GM23338 (cell line): ENCODE results near the gene ZNF821.
"Not testable (repeated sequence)": the region's sequence is repeated elsewhere in the genome, so short reads cannot be mapped to it uniquely, and the experiment has no call there.

Experiments
- CTCF ChIP-seq, 2 experiments: fragments of 200-600 bp in 1 of 2; sonication (generic) in 1 of 2; conservative IDR thresholded peaks; 2 replicates each; pipeline versions ENCODE4 v1.5.1 to v1.6.1; 2016 to 2017; ENCODE audit warnings: antibody characterized with exemption in 2 of 2, low read depth in 2 of 2, mild to moderate bottlenecking in 2 of 2, moderate library complexity in 1 of 2
- POLR2AphosphoS5 ChIP-seq: IDR thresholded peaks from 2 replicates; pipeline ENCODE4 v1.6.1; 2016; ENCODE audit warnings: antibody characterized with exemption, low read depth
- REST ChIP-seq: IDR thresholded peaks from one replicate; pipeline ENCODE4 v1.6.1; 2018; ENCODE audit warnings: antibody characterized with exemption; ENCODE audit not compliant: unreplicated experiment

GRCh38 chr16:71905765-71906164 is 21.8 kb upstream of the ZNF821 start:
- not testable (repeated sequence) for TF ChIP-seq CTCF (conservative IDR thresholded peaks at IDR 0.05; ENCODE audit: low read depth in 2 of 2); REST; POLR2AphosphoS5
